Body of pancreas (tissue), 4 donors: Measurements from ENCODE around the gene FRMD4B. TPM values are rescaled to one million over a fixed set of nuclear protein-coding genes. Genes with fewer than 3 reads are reported as not detected.

Experiments
- ATAC-seq: fragments of 150-250 bp; one replicate; pipeline ENCODE4 v1.9.1; 2016
- DNase-seq, 4 donors: peaks; one replicate each; pipeline ENCODE4 v3.0.0-alpha.2; 2019
- H3K27ac ChIP-seq, 4 donors: fragments of 200-600 bp; sonication (generic); 1 replicate in 3 of 4; 2 replicates in 1 of 4; pipeline versions ENCODE4 v1.5.1 to v1.6.1; 2016 to 2019; ENCODE audit warnings: mild to moderate bottlenecking in 1 of 4, mixed read lengths in 1 of 4, moderate library complexity in 1 of 4
- H3K27me3 ChIP-seq, 2 donors: fragments of 200-600 bp; sonication (generic); one replicate each; pipeline ENCODE4 v1.6.0; 2016; ENCODE audit warnings: mild to moderate bottlenecking in 1 of 2
- H3K36me3 ChIP-seq, 2 donors: fragments of 200-600 bp; sonication (generic); replicated peaks in 1 of 2; 2 replicates each; pipeline ENCODE4 v1.5.1; 2016; ENCODE audit warnings: low read depth in 2 of 2; ENCODE audit not compliant: insufficient read depth in 1 of 2
- H3K4me1 ChIP-seq: fragments of 200-600 bp; sonication (generic); one replicate; pipeline ENCODE4 v1.6.0; 2016
- H3K4me3 ChIP-seq, 2 donors: fragments of 200-600 bp; sonication (generic); 1 replicate in 1 of 2; 2 replicates in 1 of 2; pipeline ENCODE4 v1.5.1; 2016 to 2019
- H3K9me3 ChIP-seq, 3 donors: fragments of 200-600 bp; sonication (generic); 1 replicate in 2 of 3; 2 replicates in 1 of 3; pipeline ENCODE4 v1.5.1; 2016
- POLR2A ChIP-seq, 3 donors: fragments of 450-650 bp; IDR thresholded peaks; one replicate each; pipeline ENCODE4 v1.6.1; 2016; ENCODE audit warnings: antibody characterized with exemption in 3 of 3, mild to moderate bottlenecking in 2 of 3
- WGBS, 2 donors: methylation state at CpG; one replicate each; pipeline ENCODE4 v1.1.5; 2017; 5-methylcytosine and 5-hydroxymethylcytosine counted together
- intact Hi-C: fragments of 100-400 bp; cut with DNase I; formaldehyde crosslinking; loops from one replicate; pipeline ENCODE4 v1.15.1; 2023
- total RNA-seq, 2 donors: library from RNA; depleted of rRNA; stranded (reverse); fragments of >200 nt; gene quantifications; one replicate each; pipeline ENCODE4 v1.1.0, GENCODE V29; 2016
- TF ChIP-seq, protein P1 (sequence below), 7 experiments: fragments of 450-650 bp in 4 of 7; fragments of 200-600 bp in 3 of 7; sonication (generic) in 3 of 7; IDR thresholded peaks; one replicate each; pipeline ENCODE4 v1.5.1; 2016 to 2019; ENCODE audit warnings: antibody characterized with exemption in 7 of 7

Gene FRMD4B
- total RNA-seq, 2 donors from 2014 or later = 7.3 to 14.3 TPM

DNA sequence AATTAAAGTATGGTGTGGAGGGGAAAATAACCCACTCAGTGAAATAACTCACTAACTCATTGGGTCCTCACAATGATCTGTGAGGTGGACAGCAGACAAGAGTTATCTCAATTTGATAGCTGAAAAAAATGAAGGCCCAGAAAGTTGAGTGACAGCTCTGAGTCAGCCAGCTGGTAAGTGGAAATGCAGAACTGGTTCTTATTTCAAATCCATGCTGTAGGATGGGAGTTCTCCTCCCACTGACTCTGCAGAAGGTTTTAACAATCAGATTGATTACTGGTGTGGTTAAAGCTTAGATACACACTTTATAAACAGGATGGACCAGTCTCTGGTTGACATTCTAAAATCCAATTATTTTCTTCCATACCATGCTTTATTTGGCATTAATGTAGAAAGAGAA, 176.5 kb downstream of the FRMD4B start:
- Histone ChIP-seq H3K4me1 (peaks cover 8% of the 10 kb centered on the region), H3K4me3 (no peak overlapping the region), H3K27me3 (no peaks in the 10 kb centered on the region), H3K9me3 (no peaks in the 10 kb centered on the region), H3K36me3 (no peaks in the 10 kb centered on the region), H3K27ac (no peak overlapping the region)
- intact Hi-C loops = no loop called here
- DNase-seq (no peak), ATAC-seq (no peak)
- no peak for TF ChIP-seq POLR2A (IDR thresholded peaks at IDR 0.05)
- TF ChIP-seq, protein P1, sequence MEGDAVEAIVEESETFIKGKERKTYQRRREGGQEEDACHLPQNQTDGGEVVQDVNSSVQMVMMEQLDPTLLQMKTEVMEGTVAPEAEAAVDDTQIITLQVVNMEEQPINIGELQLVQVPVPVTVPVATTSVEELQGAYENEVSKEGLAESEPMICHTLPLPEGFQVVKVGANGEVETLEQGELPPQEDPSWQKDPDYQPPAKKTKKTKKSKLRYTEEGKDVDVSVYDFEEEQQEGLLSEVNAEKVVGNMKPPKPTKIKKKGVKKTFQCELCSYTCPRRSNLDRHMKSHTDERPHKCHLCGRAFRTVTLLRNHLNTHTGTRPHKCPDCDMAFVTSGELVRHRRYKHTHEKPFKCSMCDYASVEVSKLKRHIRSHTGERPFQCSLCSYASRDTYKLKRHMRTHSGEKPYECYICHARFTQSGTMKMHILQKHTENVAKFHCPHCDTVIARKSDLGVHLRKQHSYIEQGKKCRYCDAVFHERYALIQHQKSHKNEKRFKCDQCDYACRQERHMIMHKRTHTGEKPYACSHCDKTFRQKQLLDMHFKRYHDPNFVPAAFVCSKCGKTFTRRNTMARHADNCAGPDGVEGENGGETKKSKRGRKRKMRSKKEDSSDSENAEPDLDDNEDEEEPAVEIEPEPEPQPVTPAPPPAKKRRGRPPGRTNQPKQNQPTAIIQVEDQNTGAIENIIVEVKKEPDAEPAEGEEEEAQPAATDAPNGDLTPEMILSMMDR (IDR thresholded peaks at IDR 0.05) = no peak

DNA sequence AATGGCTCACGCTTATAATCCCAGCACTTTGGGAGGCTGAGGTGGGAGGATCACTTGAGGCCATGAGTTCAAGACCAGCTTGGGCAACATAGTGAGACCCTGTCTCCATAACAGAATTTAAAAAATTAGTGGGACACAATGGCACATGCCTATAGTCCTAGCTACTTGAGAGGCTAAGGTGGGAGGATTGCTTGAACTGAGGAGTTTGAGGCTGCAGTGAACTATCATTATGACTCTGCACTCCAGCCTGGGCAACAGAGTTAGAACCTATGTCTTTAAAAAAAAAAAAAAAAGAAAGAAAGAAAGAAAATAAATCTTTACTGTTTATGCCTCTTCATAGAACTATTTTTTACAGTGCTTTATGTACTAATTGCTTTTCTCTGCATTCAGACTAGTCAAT, 178.9 kb downstream of the FRMD4B start:
- intact Hi-C loops = no loop called here
- 92 to 100% methylated on average over 1 of the region's 1 CpG for WGBS, 2 donors

DNA sequence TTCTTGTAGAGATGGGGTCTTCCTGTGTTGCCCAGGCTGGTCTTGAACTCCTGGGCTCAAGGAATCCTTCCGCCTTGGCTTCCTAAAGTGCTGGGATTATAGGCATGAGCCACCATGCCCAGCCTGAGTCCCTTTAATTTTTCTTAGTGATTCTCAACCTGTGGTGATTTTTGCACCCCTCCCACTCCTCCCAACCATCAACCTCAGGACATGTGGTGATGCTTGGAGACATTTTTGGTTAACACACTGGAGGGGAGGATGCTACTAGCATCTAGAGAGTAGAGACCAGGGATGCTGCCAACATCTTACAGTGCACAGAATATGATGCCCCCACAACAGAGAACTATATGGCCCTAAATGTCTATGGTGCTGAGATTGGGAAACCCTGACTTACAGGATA, 180.5 kb downstream of the FRMD4B start:
- 100% methylated on average over 1 of the region's 1 CpG for WGBS, 2 donors
- intact Hi-C loops = no loop called here
- no peak for ATAC-seq
- Histone ChIP-seq H3K4me1 (peaks cover 11% of the 10 kb centered on the region), H3K36me3 (no peaks in the 10 kb centered on the region), H3K27ac (no peak overlapping the region), H3K4me3 (no peak overlapping the region), H3K9me3 (no peaks in the 10 kb centered on the region), H3K27me3 (no peaks in the 10 kb centered on the region)
- no peak for TF ChIP-seq POLR2A (IDR thresholded peaks at IDR 0.05)
- TF ChIP-seq, protein P1 (IDR thresholded peaks at IDR 0.05) = no peak
- DNase-seq = no peak

More for the DNA sequence above, 178.9 kb downstream of the FRMD4B start:
- no peak overlapping the region for H3K4me3 ChIP-seq
- no peaks in the 10 kb centered on the region for H3K27me3 ChIP-seq
- peaks cover under 1% of the 10 kb centered on the region for H3K4me1 ChIP-seq
- no peaks in the 10 kb centered on the region for H3K9me3 ChIP-seq
- no peak for ATAC-seq
- H3K36me3 ChIP-seq = no peaks in the 10 kb centered on the region
- no peak overlapping the region for H3K27ac ChIP-seq
- DNase-seq = no peak
- no peak for TF ChIP-seq POLR2A (IDR thresholded peaks at IDR 0.05)
- TF ChIP-seq, protein P1 (IDR thresholded peaks at IDR 0.05) = no peak

DNA sequence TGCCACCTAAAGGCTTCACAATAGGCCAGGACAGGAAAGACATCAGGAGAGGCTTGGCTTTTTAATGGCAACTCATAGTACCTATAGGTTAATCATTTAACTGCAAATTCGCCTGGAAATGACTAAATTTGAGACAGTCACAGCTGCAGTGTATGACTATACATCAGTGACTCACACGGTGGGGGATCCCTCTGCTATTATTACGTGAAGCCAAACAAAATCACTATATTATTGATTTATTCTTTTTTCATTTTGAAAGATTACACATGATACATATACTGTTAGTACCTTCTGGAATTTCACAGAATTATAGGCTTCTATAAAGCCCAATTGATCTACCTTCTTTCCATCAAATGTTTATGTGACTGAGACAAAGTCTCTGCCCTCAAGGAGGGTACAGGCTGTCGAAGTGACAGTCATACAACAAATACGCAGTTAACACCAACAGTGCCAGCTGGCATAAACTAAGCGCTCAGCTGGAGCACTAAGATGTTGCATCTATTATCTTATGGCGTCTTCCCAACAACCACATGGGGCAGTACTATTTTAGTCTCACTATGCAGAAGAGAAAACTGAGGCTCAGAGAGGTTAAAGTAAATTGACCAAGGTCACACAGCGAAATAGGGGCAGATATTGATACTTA, 181.5 kb downstream of the FRMD4B start:
- TF ChIP-seq POLR2A (IDR thresholded peaks at IDR 0.05) = no peak
- TF ChIP-seq, protein P1 (IDR thresholded peaks at IDR 0.05) = no peak
- Histone ChIP-seq H3K27me3 (no peaks in the 10 kb centered on the region), H3K9me3 (no peaks in the 10 kb centered on the region), H3K4me3 (no peak overlapping the region), H3K4me1 (peaks cover 11% of the 10 kb centered on the region), H3K36me3 (no peaks in the 10 kb centered on the region), H3K27ac (peak overlapping the region in 2 of 4 donors; percentile 26 to 31)
- intact Hi-C loops = no loop called here
- 31 to 32% methylated on average over 8 of the region's 8 CpGs for WGBS, 2 donors
- no peak for DNase-seq
- no peak for ATAC-seq
